GM19193 (cell line): ENCODE measurements around the gene SLC12A4.
"Not testable (repeated sequence)": the region's sequence is repeated elsewhere in the genome, so short reads cannot be mapped to it uniquely, and the experiment has no call there.

Source experiments
- POLR2A ChIP-seq: IDR thresholded peaks from 4 replicates; pipeline ENCODE4 v1.6.1; 2011; ENCODE audit not compliant: insufficient read depth, insufficient read length; ENCODE audit errors: extremely low read depth

SLC12A4 gene

DNA sequence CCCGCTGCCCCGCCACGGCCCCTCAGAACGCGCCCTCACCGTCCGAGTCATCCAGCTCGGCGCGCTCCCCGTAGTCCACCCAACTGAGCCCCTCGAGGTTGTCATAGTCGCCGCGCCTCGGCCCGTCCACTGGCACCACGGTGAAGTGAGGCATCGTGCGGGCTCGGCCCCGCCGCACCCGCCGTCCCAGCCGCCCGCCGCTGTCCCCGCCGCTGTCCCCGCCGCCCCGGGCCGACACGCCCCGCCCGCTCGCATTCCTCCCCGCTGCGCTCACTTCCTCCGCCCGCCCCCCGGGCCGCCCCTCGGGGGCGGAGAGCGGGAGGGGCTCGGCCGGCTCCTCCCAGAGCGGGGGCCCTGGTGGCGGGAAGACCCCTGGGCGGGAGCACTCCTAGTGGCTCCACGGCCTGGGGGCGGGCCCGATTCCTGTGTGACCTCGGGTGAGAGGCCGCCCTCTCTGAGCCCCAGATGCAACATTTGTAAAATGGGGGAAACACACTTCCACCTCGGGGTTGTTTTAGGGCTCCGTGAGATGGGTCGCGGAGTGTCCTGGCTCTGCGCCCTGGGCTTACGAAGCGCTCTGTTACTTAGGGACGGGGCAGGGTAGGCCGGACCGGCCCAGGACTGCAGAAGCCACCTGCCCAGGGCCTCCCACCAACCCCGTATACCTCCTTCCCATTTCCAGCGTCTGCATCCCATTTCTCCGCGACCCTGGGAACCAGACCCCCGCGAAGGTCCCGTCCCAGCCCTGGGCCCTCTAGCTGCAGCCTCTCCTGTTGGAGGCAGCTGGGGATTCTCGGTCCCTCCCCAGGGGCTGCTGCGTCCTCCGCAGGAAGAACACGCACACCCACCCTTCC lies at the start of gene SLC12A4:
Gene SLC12A4, minus strand, starts transcription at position 238 of the 854 bp plus-strand sequence. Its CDS starts 84 bp downstream, at position 154.
- peak; percentile 71 for TF ChIP-seq POLR2A

DNA sequence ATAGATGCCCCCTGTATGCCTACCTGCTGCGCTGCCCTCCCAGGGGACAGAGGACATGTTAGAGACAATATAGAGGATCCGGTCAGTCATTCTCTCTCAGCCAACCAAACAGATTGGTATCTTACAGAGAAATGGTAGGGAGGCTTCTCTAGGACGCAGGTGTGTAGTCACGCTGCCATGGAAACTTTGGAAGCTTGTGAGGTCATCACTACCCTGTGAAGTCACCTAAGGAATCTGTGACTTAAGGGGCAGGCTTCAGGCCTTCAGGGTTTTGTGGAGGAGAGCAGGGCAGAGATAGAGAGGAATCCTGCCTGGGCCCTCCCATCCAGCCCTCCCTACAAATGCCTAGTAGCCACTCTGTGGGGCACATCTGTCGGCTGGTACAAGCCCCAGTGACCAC lies 47.2 kb upstream of the SLC12A4 start, which contains the start of gene DPEP2NB:
Gene DPEP2NB, minus strand, starts transcription at position 231 of the 400 bp plus-strand sequence. Its CDS starts 141 bp downstream, at position 90.
- no peak for TF ChIP-seq POLR2A

DNA sequence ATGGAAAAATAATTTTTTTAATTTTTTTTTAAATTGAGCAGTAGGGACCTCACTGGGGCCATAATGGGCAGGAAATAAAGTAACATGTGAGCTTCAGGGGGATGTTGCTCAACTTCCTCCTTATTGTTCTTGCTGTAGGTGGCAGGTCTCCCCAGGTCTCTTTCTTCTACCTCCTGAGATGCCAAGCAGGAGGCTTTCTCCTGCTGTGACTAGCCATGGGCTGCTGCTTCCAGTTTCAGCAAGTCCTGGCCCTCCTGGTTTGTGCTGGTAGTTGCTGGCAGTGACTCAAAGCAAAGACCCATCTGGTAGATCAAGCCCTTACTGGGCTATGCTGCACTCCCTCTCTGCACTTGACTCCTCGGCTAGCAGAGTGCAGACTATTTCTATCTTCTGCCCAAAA lies 45.0 kb upstream of the SLC12A4 start:
- TF ChIP-seq POLR2A = no peak

DNA sequence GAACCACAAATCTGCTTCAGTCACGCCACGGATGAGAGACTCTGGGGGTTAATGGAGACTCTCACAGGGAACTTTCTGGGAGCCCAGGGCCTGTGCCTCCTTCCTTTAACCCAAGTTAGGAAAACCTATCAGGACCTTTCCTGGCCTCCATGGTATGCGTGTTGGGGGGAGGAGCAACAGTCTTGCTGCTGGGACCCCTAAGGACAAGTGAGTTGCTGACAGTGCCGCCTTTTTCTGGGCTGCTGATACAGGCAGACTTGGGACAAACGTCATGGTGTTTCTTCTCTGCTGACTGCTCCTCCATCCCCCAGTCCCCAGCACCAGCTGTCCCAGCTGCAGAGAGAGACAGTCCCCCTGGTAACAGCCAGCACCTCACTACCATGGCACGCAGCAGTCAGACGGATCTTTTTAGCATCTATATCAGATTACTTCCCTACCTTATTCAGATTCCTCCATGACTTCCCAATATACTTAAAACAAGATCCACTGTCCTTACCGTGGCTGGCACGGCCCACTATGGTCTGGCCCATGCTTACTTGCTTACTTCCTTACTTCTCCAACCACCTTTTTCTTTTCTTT lies 40.8 kb upstream of the SLC12A4 start:
- TF ChIP-seq POLR2A = no peak

GRCh38 chr16:68005786-68006286 lies 37.4 kb upstream of the SLC12A4 start:
- TF ChIP-seq POLR2A = no peak

GRCh38 chr16:68005211-68005610 lies 36.8 kb upstream of the SLC12A4 start:
- TF ChIP-seq POLR2A = no peak

DNA sequence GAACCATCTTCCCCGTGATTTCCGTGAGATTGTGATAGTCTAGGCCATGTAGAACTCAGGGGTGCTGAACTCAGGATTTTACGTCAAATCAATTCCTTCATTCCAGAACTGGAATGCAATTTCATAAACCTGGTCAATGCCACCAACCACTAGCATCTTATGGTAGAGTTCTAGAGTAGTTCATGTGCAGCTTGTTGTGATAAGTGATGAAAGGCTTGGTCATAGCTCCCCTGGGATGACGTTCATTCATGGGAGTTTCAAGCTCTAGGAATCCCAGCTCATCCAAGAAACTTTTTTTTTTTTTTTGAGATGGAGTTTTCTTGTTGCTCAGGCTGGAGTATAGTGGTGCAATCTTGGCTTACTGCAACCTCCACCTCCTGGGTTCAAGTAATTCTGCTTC lies 34.6 kb upstream of the SLC12A4 start:
- no peak for TF ChIP-seq POLR2A

DNA sequence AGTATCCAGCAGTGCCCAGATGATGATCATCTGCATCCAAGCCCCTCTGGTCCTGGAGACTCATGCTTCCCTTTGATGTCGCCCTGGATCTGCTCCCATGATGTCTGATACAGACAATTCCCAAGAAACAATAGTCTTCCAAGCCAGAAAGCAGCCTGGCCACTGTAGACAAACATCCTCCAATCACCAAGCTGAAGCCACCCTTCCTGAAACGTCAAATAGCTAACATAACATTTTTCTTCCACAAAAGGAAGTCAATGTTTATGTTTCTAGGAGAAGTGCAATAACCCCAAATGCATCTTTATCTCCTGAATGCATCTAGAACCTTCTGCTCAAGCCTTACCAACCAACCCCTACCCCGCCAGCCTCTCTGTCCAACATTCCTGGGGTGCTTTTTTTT lies 32.0 kb upstream of the SLC12A4 start:
- no peak for TF ChIP-seq POLR2A

- no peak for TF ChIP-seq POLR2A
Observed at GRCh38 chr16:67999985-68000384, 31.5 kb upstream of the SLC12A4 start.

- not testable (repeated sequence) for TF ChIP-seq POLR2A
Observed at GRCh38 chr16:67998779-67999688, 30.6 kb upstream of the SLC12A4 start, which contains the start of gene DPEP2. TSS of gene DPEP2 (minus strand) at chr16:67999484. CDS start at chr16:67993212, 6,272 bp downstream.

DNA sequence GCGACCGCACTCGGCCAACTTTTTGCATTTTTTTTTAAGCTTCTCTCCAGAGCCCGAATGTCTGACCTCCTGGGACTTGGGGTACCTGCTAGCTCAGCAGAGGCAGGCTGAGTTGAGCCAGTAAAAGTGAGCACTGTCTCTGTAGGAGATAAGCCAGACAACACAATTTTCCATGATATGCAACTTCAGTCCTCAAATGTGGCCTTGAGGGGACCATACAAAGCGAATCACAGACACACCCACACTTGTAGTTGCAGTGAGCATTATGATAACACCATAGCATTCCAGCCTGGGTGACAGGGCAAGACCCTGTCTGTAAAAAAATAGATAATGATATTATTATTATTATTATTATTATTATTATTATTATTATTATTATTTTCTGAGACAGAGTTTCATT lies 28.2 kb upstream of the SLC12A4 start:
- TF ChIP-seq POLR2A = no peak

DNA sequence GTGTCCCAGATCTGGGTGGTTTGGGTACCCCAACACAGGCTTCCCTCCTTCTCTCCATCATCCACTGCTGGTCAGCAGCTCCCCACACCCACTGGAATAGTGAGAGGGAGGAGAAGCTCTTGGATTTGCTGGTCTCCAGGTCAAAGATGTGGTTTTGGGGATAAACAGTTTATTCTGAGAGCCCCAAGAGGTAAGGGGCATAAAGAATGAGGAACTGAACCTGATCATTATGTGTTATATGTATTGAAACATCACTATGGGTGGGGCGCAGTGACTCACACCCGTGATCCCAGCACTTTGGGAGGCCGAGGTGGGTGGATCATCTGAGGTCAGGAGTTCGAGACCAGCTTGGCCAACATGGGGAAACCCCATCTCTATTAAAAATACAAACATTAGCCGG lies 27.0 kb upstream of the SLC12A4 start:
- no peak for TF ChIP-seq POLR2A

DNA sequence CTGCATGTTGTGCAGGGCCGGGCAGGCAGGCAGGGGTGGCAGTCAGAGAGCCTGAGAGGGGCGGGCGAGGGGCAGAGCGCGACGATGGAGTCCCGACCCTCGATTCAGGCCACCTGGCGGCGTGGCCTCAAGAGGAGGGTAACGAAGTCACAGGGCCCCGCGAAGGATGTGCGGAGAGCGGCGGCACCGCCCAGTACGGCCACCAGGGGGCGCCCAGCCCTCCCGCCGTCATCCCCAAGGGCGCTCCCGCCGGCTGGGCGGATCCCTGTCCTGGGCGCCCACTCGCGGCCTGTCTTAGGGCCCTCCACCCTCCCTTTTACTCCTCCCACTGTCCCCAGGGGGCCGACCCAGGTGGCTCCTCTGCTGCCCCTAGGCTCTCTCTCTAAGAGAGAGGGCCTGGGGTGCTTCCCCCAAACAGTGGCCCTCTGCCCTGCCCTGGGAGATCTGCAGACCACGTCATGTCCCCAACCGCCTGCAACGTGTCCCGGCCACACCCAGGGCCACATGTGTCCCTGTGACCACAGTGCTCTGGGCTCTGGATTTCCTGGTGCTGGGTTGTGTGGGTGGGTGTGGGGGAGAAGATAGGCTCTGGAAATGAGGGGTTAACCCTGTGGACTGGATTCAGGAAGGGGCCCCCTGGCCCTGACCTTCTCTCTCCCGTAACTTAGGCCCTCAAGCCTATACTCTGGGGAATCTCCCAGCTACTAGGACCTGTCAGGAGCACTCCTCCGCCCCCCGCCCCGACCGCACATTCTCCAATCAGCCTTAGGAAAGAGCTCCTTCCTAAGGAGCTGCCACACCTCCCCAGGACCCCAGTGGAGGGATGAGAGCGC lies 25.0 kb upstream of the SLC12A4 start:
- peak; percentile 55 for TF ChIP-seq POLR2A

DNA sequence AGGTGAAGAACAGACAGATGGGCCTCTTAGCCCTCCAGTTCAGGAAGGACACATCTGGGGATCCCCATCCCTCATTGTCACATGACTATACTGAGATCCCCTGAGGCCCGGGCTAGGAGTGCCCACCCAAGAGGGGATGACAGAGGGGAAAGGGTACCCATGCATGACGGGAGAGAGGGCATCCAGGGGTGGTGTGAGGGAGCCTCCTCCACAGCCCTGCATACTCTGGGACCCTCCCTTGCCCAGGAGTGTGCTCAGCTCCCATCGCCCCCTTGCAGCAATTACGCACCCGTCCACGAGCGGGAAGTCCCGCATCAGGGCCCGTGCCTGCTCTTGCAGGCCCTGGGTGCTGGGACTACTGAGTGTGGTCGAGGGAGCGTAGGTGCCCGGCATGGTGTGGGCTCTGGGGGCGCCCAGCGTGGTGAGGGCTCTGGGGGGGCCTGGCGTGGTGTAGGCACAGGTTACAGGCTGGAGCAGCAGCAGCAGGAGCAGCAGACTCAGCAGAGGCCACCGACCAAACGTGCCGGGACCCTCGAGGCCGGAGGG lies 24.3 kb upstream of the SLC12A4 start:
- no peak for TF ChIP-seq POLR2A
